ENCODE data around the gene KIFC3.
A peak's percentile ranks its signal among the peaks of the same experiment; 100 is the strongest.

Gene KIFC3

GRCh38 chr16:57795431-57795878 is 6.8 kb downstream of the KIFC3 start:
- TF ChIP-seq POLR2A (IDR thresholded peaks at IDR 0.05; ENCODE audit: extremely low read depth, insufficient read length) (no peak), CTCF (IDR thresholded peaks at IDR 0.05; ENCODE audit: low read depth, low read length) (peak; percentile 56), MYC (IDR thresholded peaks at IDR 0.05; ENCODE audit: low read depth, low read length) (0 out of 2 replicates have a peak, but pooled peaks have one; percentile 15), MAX (IDR thresholded peaks at IDR 0.05; ENCODE audit: low read depth, low read length) (no peak)
- no peak overlapping the region for H3K4me3 ChIP-seq (ENCODE audit: low read depth, low read length)
- DNase-seq (ENCODE audit: low read depth): peak; percentile 81

- no peak for DNase-seq (ENCODE audit: low read depth)
- no peak overlapping the region for H3K4me3 ChIP-seq (ENCODE audit: low read depth, low read length)
- TF ChIP-seq POLR2A (IDR thresholded peaks at IDR 0.05; ENCODE audit: extremely low read depth, insufficient read length) (no peak), CTCF (IDR thresholded peaks at IDR 0.05; ENCODE audit: low read depth, low read length) (no peak), MAX (IDR thresholded peaks at IDR 0.05; ENCODE audit: low read depth, low read length) (no peak), MYC (IDR thresholded peaks at IDR 0.05; ENCODE audit: low read depth, low read length) (no peak)
Measured at GRCh38 chr16:57794849-57795430, 7.4 kb downstream of the KIFC3 start.

- H3K4me3 ChIP-seq (ENCODE audit: low read depth, low read length): no peak overlapping the region
- TF ChIP-seq POLR2A (IDR thresholded peaks at IDR 0.05; ENCODE audit: extremely low read depth, insufficient read length): no peak
- DNase-seq (ENCODE audit: low read depth): no peak
Measured at GRCh38 chr16:57791893-57792461, 10.3 kb downstream of the KIFC3 start.

GRCh38 chr16:57791195-57791892 is 10.9 kb downstream of the KIFC3 start:
- DNase-seq (ENCODE audit: low read depth): peak; percentile 37
- TF ChIP-seq POLR2A (IDR thresholded peaks at IDR 0.05; ENCODE audit: extremely low read depth, insufficient read length) (no peak), CTCF (IDR thresholded peaks at IDR 0.05; ENCODE audit: low read depth, low read length) (no peak)

GRCh38 chr16:57788951-57789350 is 13.3 kb downstream of the KIFC3 start:
- no peak for DNase-seq (ENCODE audit: low read depth)
- TF ChIP-seq MYC (IDR thresholded peaks at IDR 0.05; ENCODE audit: low read depth, low read length) (no peak), CTCF (IDR thresholded peaks at IDR 0.05; ENCODE audit: low read depth, low read length) (no peak), POLR2A (IDR thresholded peaks at IDR 0.05; ENCODE audit: extremely low read depth, insufficient read length) (no peak), MAX (IDR thresholded peaks at IDR 0.05; ENCODE audit: low read depth, low read length) (no peak)
- no peak overlapping the region for H3K4me3 ChIP-seq (ENCODE audit: low read depth, low read length)

More at GRCh38 chr16:57791195-57791892, 10.9 kb downstream of the KIFC3 start:
- no peak overlapping the region for H3K4me3 ChIP-seq (ENCODE audit: low read depth, low read length)

GRCh38 chr16:57788252-57788841 is 13.9 kb downstream of the KIFC3 start:
- DNase-seq (ENCODE audit: low read depth): no peak
- no peak overlapping the region for H3K4me3 ChIP-seq (ENCODE audit: low read depth, low read length)
- TF ChIP-seq MYC (IDR thresholded peaks at IDR 0.05; ENCODE audit: low read depth, low read length): no peak
- TF ChIP-seq CTCF (IDR thresholded peaks at IDR 0.05; ENCODE audit: low read depth, low read length): no peak
- no peak for TF ChIP-seq POLR2A (IDR thresholded peaks at IDR 0.05; ENCODE audit: extremely low read depth, insufficient read length)
- TF ChIP-seq MAX (IDR thresholded peaks at IDR 0.05; ENCODE audit: low read depth, low read length): no peak
